BE2C (cell line): ENCODE measurements around the gene YBEY.

Experiments used
- DNase-seq: peaks from one replicate; pipeline ENCODE4 v3.0.0-alpha.2; 2020
- H3K27me3 ChIP-seq: fragments of 250-450 bp; sonication (Bioruptor Pico); 2 replicates; pipeline ENCODE4 v1.5.1; 2020; ENCODE audit warnings: mild to moderate bottlenecking
- H3K36me3 ChIP-seq: fragments of 250-450 bp; sonication (Bioruptor Pico); 2 replicates; pipeline ENCODE4 v1.5.1; 2020; ENCODE audit warnings: mild to moderate bottlenecking
- H3K4me1 ChIP-seq: fragments of 250-450 bp; sonication (Bioruptor Pico); 2 replicates; pipeline ENCODE4 v1.5.1; 2020
- H3K4me3 ChIP-seq: 2 replicates; pipeline ENCODE4 v1.5.1; 2011; ENCODE audit warnings: low read depth, low read length
- H3K9me3 ChIP-seq: fragments of 250-450 bp; sonication (Bioruptor Pico); 2 replicates; pipeline ENCODE4 v1.5.1; 2020
- CTCF ChIP-seq: IDR thresholded peaks from 2 replicates; pipeline ENCODE4 v1.5.1; 2012; ENCODE audit warnings: mild to moderate bottlenecking, low read depth, low read length

Gene YBEY

GRCh38 chr21:46312949-46313348, 26.8 kb downstream of the YBEY start:
- Histone ChIP-seq H3K9me3 (no peaks in the 10 kb centered on the region), H3K4me3 (no peak overlapping the region), H3K4me1 (no peaks in the 10 kb centered on the region), H3K36me3 (peaks cover 20% of the 10 kb centered on the region), H3K27me3 (no peaks in the 10 kb centered on the region)
- DNase-seq: no peak
- TF ChIP-seq CTCF: no peak

- peaks cover 12% of the 10 kb centered on the region for H3K36me3 ChIP-seq
Observed at GRCh38 chr21:46314441-46315020, 28.4 kb downstream of the YBEY start.

GRCh38 chr21:46316708-46317324, 30.7 kb downstream of the YBEY start:
- H3K36me3 ChIP-seq: peaks cover 12% of the 10 kb centered on the region; the same call in 1 of the 2 replicates
- no peak for TF ChIP-seq CTCF

More at GRCh38 chr21:46314441-46315020, 28.4 kb downstream of the YBEY start:
- DNase-seq: no peak
- H3K4me1 ChIP-seq: no peaks in the 10 kb centered on the region; the same call in 1 of the 2 replicates
- no peak for TF ChIP-seq CTCF
- no peaks in the 10 kb centered on the region for H3K27me3 ChIP-seq
- H3K9me3 ChIP-seq: no peaks in the 10 kb centered on the region
- no peak overlapping the region for H3K4me3 ChIP-seq

GRCh38 chr21:46317710-46318463, 31.7 kb downstream of the YBEY start:
- TF ChIP-seq CTCF: no peak
- no peak for DNase-seq

More at GRCh38 chr21:46316708-46317324, 30.7 kb downstream of the YBEY start:
- no peak overlapping the region for H3K4me3 ChIP-seq
- H3K4me1 ChIP-seq: no peaks in the 10 kb centered on the region; the same call in 1 of the 2 replicates
- no peak for DNase-seq
- H3K27me3 ChIP-seq: no peaks in the 10 kb centered on the region
- H3K9me3 ChIP-seq: no peaks in the 10 kb centered on the region

GRCh38 chr21:46318464-46318845, 32.3 kb downstream of the YBEY start:
- Histone ChIP-seq H3K4me3 (no peak overlapping the region), H3K27me3 (no peaks in the 10 kb centered on the region), H3K36me3 (peaks cover 12% of the 10 kb centered on the region; the same call in 1 of the 2 replicates), H3K9me3 (no peaks in the 10 kb centered on the region), H3K4me1 (no peaks in the 10 kb centered on the region; the same call in 1 of the 2 replicates)
- no peak for DNase-seq
- TF ChIP-seq CTCF: no peak

More at GRCh38 chr21:46317710-46318463, 31.7 kb downstream of the YBEY start:
- no peaks in the 10 kb centered on the region; the same call in 1 of the 2 replicates for H3K4me1 ChIP-seq
- no peak overlapping the region for H3K4me3 ChIP-seq
- H3K36me3 ChIP-seq: peaks cover 15% of the 10 kb centered on the region; the same call in 1 of the 2 replicates
- no peaks in the 10 kb centered on the region for H3K9me3 ChIP-seq
- H3K27me3 ChIP-seq: no peaks in the 10 kb centered on the region

GRCh38 chr21:46319186-46319585, 33.0 kb downstream of the YBEY start:
- H3K4me1 ChIP-seq: no peaks in the 10 kb centered on the region; the same call in 1 of the 2 replicates
- no peak overlapping the region for H3K4me3 ChIP-seq
- TF ChIP-seq CTCF: no peak
- no peaks in the 10 kb centered on the region for H3K9me3 ChIP-seq
- no peaks in the 10 kb centered on the region for H3K27me3 ChIP-seq
- peaks cover 11% of the 10 kb centered on the region; the same call in 1 of the 2 replicates for H3K36me3 ChIP-seq
- no peak for DNase-seq
